ENCODE measurements around the gene PLIN5.
"Not testable (repeated sequence)": the region's sequence is repeated elsewhere in the genome, so short reads cannot be mapped to it uniquely, and the experiment has no call there.

Gene PLIN5

GRCh38 chr19:4533835-4534424 is 1.1 kb downstream of the PLIN5 start:
- Histone ChIP-seq H3K27me3 (replicated peaks; ENCODE audit: control insufficient read depth, insufficient read depth, low read length) (no peaks in the 10 kb centered on the region; the same call in none of the 2 replicates), H3K4me3 (replicated peaks; ENCODE audit: low read depth, low read length) (no peak overlapping the region), H3K36me3 (ENCODE audit: control insufficient read depth, insufficient read depth, low read length) (no peaks in the 10 kb centered on the region)
- TF ChIP-seq CTCF (IDR thresholded peaks at IDR 0.05; ENCODE audit: insufficient read depth, low read length, poor library complexity, severe bottlenecking) = no peak
- no peak for DNase-seq (ENCODE audit: extremely low read depth, insufficient read length)

- H3K36me3 ChIP-seq (ENCODE audit: control insufficient read depth, insufficient read depth, low read length) = no peaks in the 10 kb centered on the region
- H3K27me3 ChIP-seq (replicated peaks; ENCODE audit: control insufficient read depth, insufficient read depth, low read length) = no peaks in the 10 kb centered on the region; the same call in none of the 2 replicates
- DNase-seq (ENCODE audit: extremely low read depth, insufficient read length) = no peak
- H3K4me3 ChIP-seq (replicated peaks; ENCODE audit: low read depth, low read length) = no peak overlapping the region
- TF ChIP-seq CTCF (IDR thresholded peaks at IDR 0.05; ENCODE audit: insufficient read depth, low read length, poor library complexity, severe bottlenecking) = no peak
Observed at GRCh38 chr19:4533334-4533733, 1.7 kb downstream of the PLIN5 start.

- DNase-seq (ENCODE audit: extremely low read depth, insufficient read length) = no peak
Observed at GRCh38 chr19:4531562-4532165, 3.4 kb downstream of the PLIN5 start.

GRCh38 chr19:4529924-4530522 is 5.0 kb downstream of the PLIN5 start:
- no peak for DNase-seq (ENCODE audit: extremely low read depth, insufficient read length)
- no peaks in the 10 kb centered on the region; the same call in none of the 2 replicates for H3K27me3 ChIP-seq (replicated peaks; ENCODE audit: control insufficient read depth, insufficient read depth, low read length)

More at GRCh38 chr19:4531562-4532165, 3.4 kb downstream of the PLIN5 start:
- H3K36me3 ChIP-seq (ENCODE audit: control insufficient read depth, insufficient read depth, low read length) = no peaks in the 10 kb centered on the region
- no peak overlapping the region for H3K4me3 ChIP-seq (replicated peaks; ENCODE audit: low read depth, low read length)
- H3K27me3 ChIP-seq (replicated peaks; ENCODE audit: control insufficient read depth, insufficient read depth, low read length) = no peaks in the 10 kb centered on the region; the same call in none of the 2 replicates
- TF ChIP-seq CTCF (IDR thresholded peaks at IDR 0.05; ENCODE audit: insufficient read depth, low read length, poor library complexity, severe bottlenecking) = no peak

GRCh38 chr19:4528843-4529242 is 6.2 kb downstream of the PLIN5 start:
- no peaks in the 10 kb centered on the region for H3K36me3 ChIP-seq (ENCODE audit: control insufficient read depth, insufficient read depth, low read length)
- H3K4me3 ChIP-seq (replicated peaks; ENCODE audit: low read depth, low read length) = no peak overlapping the region
- DNase-seq (ENCODE audit: extremely low read depth, insufficient read length) = no peak
- no peak for TF ChIP-seq CTCF (IDR thresholded peaks at IDR 0.05; ENCODE audit: insufficient read depth, low read length, poor library complexity, severe bottlenecking)
- no peaks in the 10 kb centered on the region; the same call in none of the 2 replicates for H3K27me3 ChIP-seq (replicated peaks; ENCODE audit: control insufficient read depth, insufficient read depth, low read length)

More at GRCh38 chr19:4529924-4530522, 5.0 kb downstream of the PLIN5 start:
- Histone ChIP-seq H3K4me3 (replicated peaks; ENCODE audit: low read depth, low read length) (no peak overlapping the region), H3K36me3 (ENCODE audit: control insufficient read depth, insufficient read depth, low read length) (no peaks in the 10 kb centered on the region)
- TF ChIP-seq CTCF (IDR thresholded peaks at IDR 0.05; ENCODE audit: insufficient read depth, low read length, poor library complexity, severe bottlenecking) = no peak

- not testable (repeated sequence) for DNase-seq (ENCODE audit: extremely low read depth, insufficient read length); H3K4me3 ChIP-seq (replicated peaks; ENCODE audit: low read depth, low read length); H3K36me3 ChIP-seq (ENCODE audit: control insufficient read depth, insufficient read depth, low read length); H3K27me3 ChIP-seq (replicated peaks; ENCODE audit: control insufficient read depth, insufficient read depth, low read length)
Observed at GRCh38 chr19:4527377-4527776, 7.6 kb downstream of the PLIN5 start.

Data from GM06990 (cell line).